Liver (tissue), 9 donors: ENCODE measurements around the gene KRTAP5-6. TPM values are rescaled to one million over a fixed set of nuclear protein-coding genes. Genes with fewer than 3 reads are reported as not detected.

ENCODE experiments used
- DNase-seq: peaks from one replicate; pipeline ENCODE4 v3.0.0-alpha.2; 2017; ENCODE audit warnings: low spot score
- H3K27ac ChIP-seq, 2 donors: one replicate each; pipeline ENCODE4 v1.7.0; 2013; ENCODE audit warnings: inconsistent platforms in 2 of 2, low read length in 2 of 2, control low read depth in 1 of 2, low read depth in 1 of 2, mild to moderate bottlenecking in 1 of 2
- H3K27me3 ChIP-seq, 4 donors: one replicate each; pipeline versions ENCODE4 v1.6.1 to v1.7.0; 2013; ENCODE audit warnings: low read length in 3 of 4, inconsistent platforms in 1 of 4, mild to moderate bottlenecking in 1 of 4, moderate library complexity in 1 of 4; ENCODE audit not compliant: control insufficient read depth in 4 of 4, insufficient read depth in 4 of 4
- H3K36me3 ChIP-seq, 4 donors: one replicate each; pipeline versions ENCODE4 v1.6.1 to v1.7.0; 2013; ENCODE audit warnings: low read length in 3 of 4, mild to moderate bottlenecking in 3 of 4, low read depth in 1 of 4, moderate library complexity in 1 of 4; ENCODE audit not compliant: control insufficient read depth in 4 of 4, insufficient read depth in 3 of 4
- H3K4me1 ChIP-seq, 4 donors: one replicate each; pipeline versions ENCODE4 v1.6.1 to v1.7.0; 2013; ENCODE audit warnings: low read length in 3 of 4, mild to moderate bottlenecking in 3 of 4, moderate library complexity in 1 of 4; ENCODE audit not compliant: control insufficient read depth in 4 of 4, insufficient read depth in 4 of 4
- H3K4me3 ChIP-seq, 3 donors: one replicate each; pipeline versions ENCODE4 v1.6.1 to v1.7.0; 2013; ENCODE audit warnings: low read length in 3 of 3, control low read depth in 1 of 3, low read depth in 1 of 3, mild to moderate bottlenecking in 1 of 3
- H3K9ac ChIP-seq, 2 donors: one replicate each; pipeline ENCODE4 v1.7.0; 2013; ENCODE audit warnings: low read length in 2 of 2, mild to moderate bottlenecking in 2 of 2, moderate library complexity in 2 of 2, control low read depth in 1 of 2, low read depth in 1 of 2
- H3K9me3 ChIP-seq, 4 donors: one replicate each; pipeline versions ENCODE4 v1.6.1 to v1.7.0; 2013; ENCODE audit warnings: low read length in 3 of 4; ENCODE audit not compliant: control insufficient read depth in 4 of 4
- EGR1 ChIP-seq, 2 donors: IDR thresholded peaks; 2 replicates each; pipeline ENCODE4 v1.6.1; 2016 to 2018; ENCODE audit warnings: antibody characterized with exemption in 2 of 2, low read depth in 2 of 2
- FOXA1 ChIP-seq: IDR thresholded peaks from 2 replicates; pipeline ENCODE4 v1.6.1; 2016; ENCODE audit warnings: antibody characterized with exemption
- FOXA2 ChIP-seq: IDR thresholded peaks from 2 replicates; pipeline ENCODE4 v1.6.1; 2016; ENCODE audit warnings: antibody characterized with exemption
- GABPA ChIP-seq, 2 donors: IDR thresholded peaks in 1 of 2; conservative IDR thresholded peaks in 1 of 2; 2 replicates each; pipeline ENCODE4 v1.6.1; 2016; ENCODE audit warnings: antibody characterized with exemption in 2 of 2, mild to moderate bottlenecking in 1 of 2, moderate library complexity in 1 of 2
- HNF4A ChIP-seq, 2 donors: conservative IDR thresholded peaks; 2 replicates each; pipeline ENCODE4 v1.6.1; 2016; ENCODE audit warnings: antibody characterized with exemption in 2 of 2, mild to moderate bottlenecking in 2 of 2
- HNF4G ChIP-seq: IDR thresholded peaks from 2 replicates; pipeline ENCODE4 v1.6.1; 2016; ENCODE audit warnings: antibody characterized with exemption
- JUND ChIP-seq, 2 donors: IDR thresholded peaks; 2 replicates each; pipeline ENCODE4 v1.6.1; 2016; ENCODE audit warnings: antibody characterized with exemption in 2 of 2
- NR2F2 ChIP-seq: IDR thresholded peaks from 2 replicates; pipeline ENCODE4 v1.6.1; 2016; ENCODE audit warnings: antibody characterized with exemption
- RAD21 ChIP-seq, 2 donors: IDR thresholded peaks; 2 replicates each; pipeline ENCODE4 v1.6.1; 2016; ENCODE audit warnings: antibody characterized with exemption in 2 of 2, mild to moderate bottlenecking in 2 of 2
- REST ChIP-seq: IDR thresholded peaks from 2 replicates; pipeline ENCODE4 v1.6.1; 2016; ENCODE audit warnings: antibody characterized with exemption, mild to moderate bottlenecking
- RXRA ChIP-seq, 2 donors: IDR thresholded peaks; 2 replicates each; pipeline ENCODE4 v1.6.1; 2017 to 2018; ENCODE audit warnings: antibody characterized with exemption in 2 of 2, mild to moderate bottlenecking in 1 of 2
- SP1 ChIP-seq: IDR thresholded peaks from 2 replicates; pipeline ENCODE4 v1.6.1; 2018; ENCODE audit warnings: antibody characterized with exemption, mild to moderate bottlenecking
- TAF1 ChIP-seq: conservative IDR thresholded peaks from 2 replicates; pipeline ENCODE4 v1.6.1; 2016; ENCODE audit warnings: antibody characterized with exemption, mild to moderate bottlenecking
- YY1 ChIP-seq: IDR thresholded peaks from 2 replicates; pipeline ENCODE4 v1.6.1; 2016; ENCODE audit warnings: antibody characterized with exemption, mild to moderate bottlenecking
- WGBS: extraction: QIAGEN DNeasy Blood & Tissue Kit; methylation state at CpG from one replicate; pipeline ENCODE4 v1.1.7; 2013; 5-methylcytosine and 5-hydroxymethylcytosine counted together
- polyA plus RNA-seq, 2 donors: library from polyadenylated mRNA; stranded (reverse) in 1 of 2; unstranded in 1 of 2; fragments of 200-250 nt in 1 of 2; fragments of >200 nt in 1 of 2; fragmentation: Nextera tagmentation in 1 of 2; extraction: Ambion mirVana in 1 of 2; gene quantifications; one replicate each; pipeline versions ENCODE4 v1.2.1 to v1.2.3, GENCODE V29; 2013 to 2015
- total RNA-seq, 2 donors: library from RNA; depleted of rRNA; stranded (reverse); fragments of >200 nt; gene quantifications; one replicate each; pipeline ENCODE4 v1.2.3, GENCODE V29; 2014
- TF ChIP-seq, protein P1 (sequence below): IDR thresholded peaks from 2 replicates; pipeline ENCODE4 v1.6.1; 2016; ENCODE audit warnings: antibody characterized with exemption
- TF ChIP-seq, protein P2 (sequence below): IDR thresholded peaks from 2 replicates; pipeline ENCODE4 v1.6.1; 2016; ENCODE audit warnings: antibody characterized with exemption
- TF ChIP-seq, protein P3 (sequence below): IDR thresholded peaks from 2 replicates; pipeline ENCODE4 v1.6.1; 2016; ENCODE audit warnings: antibody characterized with exemption
- TF ChIP-seq, protein P4 (sequence below): fragments of 150-350 bp; IDR thresholded peaks from 2 replicates; pipeline ENCODE4 v1.5.1; 2017; ENCODE audit warnings: improper control_type of control experiment, low read depth, low read length; ENCODE audit not compliant: missing input control
- donor health status: healthy.
- donor health status: healthy.
- donor health status: healthy.
- donor health status: healthy.
- donor health status: healthy.

The KRTAP5-6 gene
- total and polyA plus RNA-seq, 4 donors = 0.84 to 1.2 TPM; not detected in 2

GRCh38 chr11:1673446-1674172, 23.4 kb upstream of the KRTAP5-6 start:
- peak overlapping the region; percentile 96 to 99 for H3K27ac ChIP-seq
- peak overlapping the region in 2 of 3 donors; percentile 0 to 9 for H3K4me3 ChIP-seq
- 17% methylated on average over 11 of the region's 11 CpGs for WGBS
- H3K36me3 ChIP-seq = no peaks in the 10 kb centered on the region
- DNase-seq = no peak
- peaks cover 16 to 61% (median 33%) of the 10 kb centered on the region in 4 donors for H3K4me1 ChIP-seq
- no peaks in the 10 kb centered on the region for H3K9me3 ChIP-seq
- no peaks in the 10 kb centered on the region for H3K27me3 ChIP-seq
- TF ChIP-seq GABPA (IDR thresholded peaks at IDR 0.05 in 1 of 2, conservative IDR thresholded peaks at IDR 0.05 in 1 of 2) (no peak), NR2F2 (peak; percentile 92), REST (peak; percentile 65), YY1 (peak; percentile 54), FOXA2 (peak; percentile 51), HNF4G (no peak), JUND (IDR thresholded peaks at IDR 0.05) (peak; percentile 23 to 74), EGR1 (IDR thresholded peaks at IDR 0.05; ENCODE audit: low read depth in 2 of 2) (peak in 1 of 2 donors; percentile 90), SP1 (peak; percentile 93), RAD21 (IDR thresholded peaks at IDR 0.05) (peak; percentile 14 to 53), TAF1 (no peak), HNF4A (conservative IDR thresholded peaks at IDR 0.05) (peak; percentile 62 to 76), FOXA1 (peak; percentile 71), RXRA (IDR thresholded peaks at IDR 0.05) (peak; percentile 88 to 92)
- TF ChIP-seq, protein P1, sequence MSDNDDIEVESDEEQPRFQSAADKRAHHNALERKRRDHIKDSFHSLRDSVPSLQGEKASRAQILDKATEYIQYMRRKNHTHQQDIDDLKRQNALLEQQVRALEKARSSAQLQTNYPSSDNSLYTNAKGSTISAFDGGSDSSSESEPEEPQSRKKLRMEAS = peak; percentile 98
- TF ChIP-seq, protein P2, sequence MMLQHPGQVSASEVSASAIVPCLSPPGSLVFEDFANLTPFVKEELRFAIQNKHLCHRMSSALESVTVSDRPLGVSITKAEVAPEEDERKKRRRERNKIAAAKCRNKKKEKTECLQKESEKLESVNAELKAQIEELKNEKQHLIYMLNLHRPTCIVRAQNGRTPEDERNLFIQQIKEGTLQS = peak; percentile 23
- TF ChIP-seq, protein P3, sequence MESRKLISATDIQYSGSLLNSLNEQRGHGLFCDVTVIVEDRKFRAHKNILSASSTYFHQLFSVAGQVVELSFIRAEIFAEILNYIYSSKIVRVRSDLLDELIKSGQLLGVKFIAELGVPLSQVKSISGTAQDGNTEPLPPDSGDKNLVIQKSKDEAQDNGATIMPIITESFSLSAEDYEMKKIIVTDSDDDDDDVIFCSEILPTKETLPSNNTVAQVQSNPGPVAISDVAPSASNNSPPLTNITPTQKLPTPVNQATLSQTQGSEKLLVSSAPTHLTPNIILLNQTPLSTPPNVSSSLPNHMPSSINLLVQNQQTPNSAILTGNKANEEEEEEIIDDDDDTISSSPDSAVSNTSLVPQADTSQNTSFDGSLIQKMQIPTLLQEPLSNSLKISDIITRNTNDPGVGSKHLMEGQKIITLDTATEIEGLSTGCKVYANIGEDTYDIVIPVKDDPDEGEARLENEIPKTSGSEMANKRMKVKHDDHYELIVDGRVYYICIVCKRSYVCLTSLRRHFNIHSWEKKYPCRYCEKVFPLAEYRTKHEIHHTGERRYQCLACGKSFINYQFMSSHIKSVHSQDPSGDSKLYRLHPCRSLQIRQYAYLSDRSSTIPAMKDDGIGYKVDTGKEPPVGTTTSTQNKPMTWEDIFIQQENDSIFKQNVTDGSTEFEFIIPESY = peak; percentile 81
- TF ChIP-seq, protein P4, sequence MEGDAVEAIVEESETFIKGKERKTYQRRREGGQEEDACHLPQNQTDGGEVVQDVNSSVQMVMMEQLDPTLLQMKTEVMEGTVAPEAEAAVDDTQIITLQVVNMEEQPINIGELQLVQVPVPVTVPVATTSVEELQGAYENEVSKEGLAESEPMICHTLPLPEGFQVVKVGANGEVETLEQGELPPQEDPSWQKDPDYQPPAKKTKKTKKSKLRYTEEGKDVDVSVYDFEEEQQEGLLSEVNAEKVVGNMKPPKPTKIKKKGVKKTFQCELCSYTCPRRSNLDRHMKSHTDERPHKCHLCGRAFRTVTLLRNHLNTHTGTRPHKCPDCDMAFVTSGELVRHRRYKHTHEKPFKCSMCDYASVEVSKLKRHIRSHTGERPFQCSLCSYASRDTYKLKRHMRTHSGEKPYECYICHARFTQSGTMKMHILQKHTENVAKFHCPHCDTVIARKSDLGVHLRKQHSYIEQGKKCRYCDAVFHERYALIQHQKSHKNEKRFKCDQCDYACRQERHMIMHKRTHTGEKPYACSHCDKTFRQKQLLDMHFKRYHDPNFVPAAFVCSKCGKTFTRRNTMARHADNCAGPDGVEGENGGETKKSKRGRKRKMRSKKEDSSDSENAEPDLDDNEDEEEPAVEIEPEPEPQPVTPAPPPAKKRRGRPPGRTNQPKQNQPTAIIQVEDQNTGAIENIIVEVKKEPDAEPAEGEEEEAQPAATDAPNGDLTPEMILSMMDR = no peak
- H3K9ac ChIP-seq = peak overlapping the region; percentile 61 to 96
